Stimulated activated naive CD8-positive, alpha-beta T cell treated with anti-CD3 and anti-CD28 coated beads, Interleukin-15, Interleukin-2, amounts not matched to agents 100 U/mL and 50 U/mL, for 24 hours (primary cell): ENCODE measurements around the gene EDDM3A.

Experiments used
- ATAC-seq: fragments of 150-1000 bp; cut with Tn5 transposase; one replicate; pipeline ENCODE4 v1.10.0; 2021
- DNase-seq: peaks from one replicate; pipeline ENCODE4 v3.0.0; 2021

Gene EDDM3A

GRCh38 chr14:20789230-20789813 lies 43.6 kb downstream of the EDDM3A start:
- ATAC-seq, result no peak

DNA sequence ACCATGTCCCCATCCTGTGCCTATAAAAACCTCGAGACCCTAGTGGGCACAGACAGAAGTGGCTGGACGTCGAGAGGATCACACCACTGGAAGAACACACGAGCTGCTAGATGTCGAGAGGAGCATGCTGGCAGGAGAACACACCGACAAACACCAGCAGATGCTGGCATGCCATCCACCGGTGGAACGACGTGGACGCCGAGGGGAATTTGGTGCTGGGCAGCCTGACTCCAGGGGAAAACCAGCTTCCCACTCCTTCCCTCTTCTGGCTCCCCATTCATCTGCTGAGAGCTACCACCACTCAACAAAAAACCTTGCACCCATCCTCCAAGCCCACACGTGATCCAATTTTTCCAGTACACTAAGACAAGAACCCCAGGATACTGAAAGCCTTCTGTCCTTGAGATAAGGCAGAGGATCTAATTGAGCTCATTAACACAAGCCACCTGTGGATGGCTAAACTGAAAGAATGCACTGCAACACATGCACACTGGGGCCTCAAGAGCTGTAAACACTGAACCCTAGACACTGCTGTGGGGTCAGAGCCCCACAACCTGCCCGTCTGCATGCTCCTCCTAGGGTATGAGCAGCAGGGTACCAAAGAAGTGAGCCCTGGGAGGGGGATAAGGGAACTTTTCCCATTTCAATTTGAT lies 44.9 kb downstream of the EDDM3A start:
- DNase-seq, result no peak
- no peak for ATAC-seq

More at GRCh38 chr14:20789230-20789813, 43.6 kb downstream of the EDDM3A start:
- DNase-seq, result no peak

- DNase-seq (no peak), ATAC-seq (no peak)
Measured at GRCh38 chr14:20791187-20791586, 45.5 kb downstream of the EDDM3A start.

- DNase-seq, result no peak
Measured at GRCh38 chr14:20791597-20791996, 45.9 kb downstream of the EDDM3A start.

DNA sequence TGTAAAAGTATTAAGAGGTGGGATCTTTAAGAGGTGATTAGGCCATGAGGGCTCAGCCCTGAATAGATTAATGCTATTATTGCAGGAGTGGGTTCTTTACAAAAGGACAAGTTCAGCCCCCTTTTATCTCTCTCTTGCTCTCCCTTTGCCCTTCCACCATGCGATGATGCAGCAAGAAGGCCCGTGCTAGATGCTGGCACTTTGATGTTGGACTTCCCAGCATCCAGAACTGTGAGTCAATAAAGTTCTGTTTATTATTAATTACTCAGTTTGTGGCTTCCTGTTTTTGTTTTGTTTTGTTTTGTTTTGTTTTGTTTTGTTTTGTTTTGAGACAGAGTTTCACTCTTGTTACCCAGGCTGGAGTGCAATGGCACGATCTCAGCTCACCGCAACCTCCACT lies 46.9 kb downstream of the EDDM3A start:
- no peak for DNase-seq
- ATAC-seq, result no peak

More at GRCh38 chr14:20791597-20791996, 45.9 kb downstream of the EDDM3A start:
- no peak for ATAC-seq

GRCh38 chr14:20794644-20795369 lies 49.1 kb downstream of the EDDM3A start:
- ATAC-seq (no peak), DNase-seq (no peak)

GRCh38 chr14:20797164-20797563 lies 51.5 kb downstream of the EDDM3A start:
- no peak for ATAC-seq
- DNase-seq, result no peak
